HAP-1 (cell line): ENCODE results near the gene FBXO44.
"Not testable (repeated sequence)": the region's sequence is repeated elsewhere in the genome, so short reads cannot be mapped to it uniquely, and the experiment has no call there.

Experiments used
- DNase-seq, 2 experiments: peaks; one replicate each; pipeline ENCODE4 v3.0.0-alpha.2; 2016 to 2020; ENCODE audit warnings: low spot score in 2 of 2
- H3K27me3 ChIP-seq: fragments of 250-450 bp; sonication (Bioruptor Pico); 2 replicates; pipeline ENCODE4 v1.5.1; 2020; ENCODE audit warnings: low read depth, mild to moderate bottlenecking, moderate library complexity
- H3K36me3 ChIP-seq: fragments of 250-450 bp; sonication (Bioruptor Pico); replicated peaks from 2 replicates; pipeline ENCODE4 v1.5.1; 2020; ENCODE audit warnings: mild to moderate bottlenecking
- H3K4me1 ChIP-seq: fragments of 250-450 bp; sonication (Bioruptor Pico); 2 replicates; pipeline ENCODE4 v1.5.1; 2020; ENCODE audit warnings: mild to moderate bottlenecking
- H3K4me3 ChIP-seq: fragments of 250-450 bp; sonication (Bioruptor Pico); 2 replicates; pipeline ENCODE4 v1.5.1; 2020; ENCODE audit warnings: mild to moderate bottlenecking, moderate library complexity
- H3K9me3 ChIP-seq: fragments of 250-450 bp; sonication (Bioruptor Pico); 2 replicates; pipeline ENCODE4 v1.5.1; 2020; ENCODE audit warnings: mild to moderate bottlenecking, moderate library complexity
- in situ Hi-C: fragments of 300-500 bp; cut with MboI; formaldehyde crosslinking; loops from 3 replicates; pipeline ENCODE4 v1.14.3; 2020; ENCODE audit warnings: low sequenced_read_pairs, inconsistent platforms, mixed read lengths

FBXO44 gene

DNA sequence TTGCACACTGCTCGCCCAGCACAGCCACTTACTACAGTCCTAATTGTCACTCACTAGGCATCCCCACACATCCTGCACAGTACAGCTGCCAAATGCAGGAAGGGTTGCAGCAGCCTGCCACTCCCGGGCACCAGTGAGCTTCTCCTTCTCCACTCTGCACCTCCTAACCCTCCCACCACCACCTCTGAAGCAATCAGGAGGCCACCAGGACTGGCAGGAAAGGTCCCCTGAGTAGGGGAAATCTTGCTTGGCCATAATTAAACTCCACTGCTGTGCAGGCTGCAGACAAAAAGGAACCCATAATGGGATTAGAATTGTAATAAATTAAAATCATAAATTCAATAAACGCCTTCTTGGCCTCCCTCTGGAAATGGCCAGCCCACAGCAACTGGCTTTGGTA, 32.3 kb upstream of the FBXO44 start:
- H3K9me3 ChIP-seq, result no peaks in the 10 kb centered on the region
- no peak for DNase-seq
- H3K27me3 ChIP-seq, result peaks cover 5% of the 10 kb centered on the region
- H3K4me3 ChIP-seq, result no peak overlapping the region
- no peaks in the 10 kb centered on the region for H3K36me3 ChIP-seq
- in situ Hi-C loops, result no loop called here
- H3K4me1 ChIP-seq, result no peaks in the 10 kb centered on the region

DNA sequence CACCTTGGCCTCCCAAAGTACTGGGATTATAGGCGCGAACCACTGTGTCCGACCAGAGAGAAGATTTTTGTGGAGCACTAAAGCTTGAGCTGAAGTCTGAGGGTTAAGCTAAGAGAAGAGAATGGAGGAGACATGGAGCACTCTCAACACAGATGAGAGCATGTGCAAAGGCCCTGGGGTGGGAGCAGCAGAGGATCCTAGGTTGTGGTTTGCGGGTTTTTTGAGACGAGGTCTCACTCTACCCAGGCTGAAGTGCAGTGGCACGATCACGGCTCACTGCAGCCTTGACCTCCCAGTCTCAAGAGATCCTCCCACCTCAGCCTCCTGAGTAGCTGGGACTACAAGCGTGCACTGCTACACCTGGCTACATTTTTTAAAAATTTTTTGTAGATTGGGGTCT, 31.0 kb upstream of the FBXO44 start:
- in situ Hi-C loops, result no loop called here
- no peak for DNase-seq
- Histone ChIP-seq H3K4me3 (no peak overlapping the region), H3K4me1 (no peaks in the 10 kb centered on the region), H3K27me3 (peaks cover 13% of the 10 kb centered on the region), H3K36me3 (no peaks in the 10 kb centered on the region), H3K9me3 (no peaks in the 10 kb centered on the region)

DNA sequence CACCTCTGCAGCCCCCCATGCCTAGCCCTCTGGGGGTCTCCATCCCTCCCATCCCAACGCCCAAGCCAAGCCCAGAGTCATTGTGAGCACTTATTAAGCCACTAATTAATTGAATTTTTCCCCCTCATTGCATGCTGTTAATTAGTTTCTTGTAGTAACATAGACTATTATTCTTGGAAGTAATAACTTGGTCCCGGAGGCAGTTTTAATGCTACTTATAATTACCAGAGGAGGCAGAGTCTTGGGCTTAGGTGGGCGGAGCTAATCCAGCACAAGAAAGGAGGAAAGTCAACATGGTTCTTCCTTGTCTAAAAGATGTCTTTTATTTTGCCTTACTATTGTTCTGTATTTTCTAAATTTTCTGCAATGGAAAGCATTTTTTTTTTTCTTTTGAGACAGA, 28.1 kb upstream of the FBXO44 start:
- Histone ChIP-seq H3K4me3 (no peak overlapping the region), H3K27me3 (peaks cover 20% of the 10 kb centered on the region), H3K36me3 (no peaks in the 10 kb centered on the region), H3K9me3 (no peaks in the 10 kb centered on the region), H3K4me1 (no peaks in the 10 kb centered on the region)
- in situ Hi-C loops, result no loop called here
- no peak for DNase-seq

DNA sequence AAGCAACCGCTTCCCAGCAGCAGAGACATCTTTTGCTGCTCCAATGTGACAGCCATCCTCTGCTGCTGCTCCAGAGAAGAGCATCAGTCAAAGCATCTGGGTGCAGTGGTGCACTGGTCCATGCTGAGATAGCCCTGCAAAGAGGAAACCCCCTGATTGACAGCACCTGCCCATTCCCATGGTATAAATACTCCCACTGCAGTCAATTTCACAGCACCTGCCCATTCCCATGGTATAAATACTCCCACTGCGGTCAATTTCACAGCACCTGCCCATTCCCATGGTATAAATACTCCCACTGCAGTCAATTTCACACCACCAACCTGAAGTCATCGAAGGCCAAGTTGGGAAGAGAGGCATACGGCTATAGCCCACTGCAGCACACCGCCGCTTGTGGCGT, 25.9 kb upstream of the FBXO44 start:
- Histone ChIP-seq H3K27me3 (peaks cover 20% of the 10 kb centered on the region), H3K9me3 (no peaks in the 10 kb centered on the region)
- in situ Hi-C loops, result no loop called here

DNA sequence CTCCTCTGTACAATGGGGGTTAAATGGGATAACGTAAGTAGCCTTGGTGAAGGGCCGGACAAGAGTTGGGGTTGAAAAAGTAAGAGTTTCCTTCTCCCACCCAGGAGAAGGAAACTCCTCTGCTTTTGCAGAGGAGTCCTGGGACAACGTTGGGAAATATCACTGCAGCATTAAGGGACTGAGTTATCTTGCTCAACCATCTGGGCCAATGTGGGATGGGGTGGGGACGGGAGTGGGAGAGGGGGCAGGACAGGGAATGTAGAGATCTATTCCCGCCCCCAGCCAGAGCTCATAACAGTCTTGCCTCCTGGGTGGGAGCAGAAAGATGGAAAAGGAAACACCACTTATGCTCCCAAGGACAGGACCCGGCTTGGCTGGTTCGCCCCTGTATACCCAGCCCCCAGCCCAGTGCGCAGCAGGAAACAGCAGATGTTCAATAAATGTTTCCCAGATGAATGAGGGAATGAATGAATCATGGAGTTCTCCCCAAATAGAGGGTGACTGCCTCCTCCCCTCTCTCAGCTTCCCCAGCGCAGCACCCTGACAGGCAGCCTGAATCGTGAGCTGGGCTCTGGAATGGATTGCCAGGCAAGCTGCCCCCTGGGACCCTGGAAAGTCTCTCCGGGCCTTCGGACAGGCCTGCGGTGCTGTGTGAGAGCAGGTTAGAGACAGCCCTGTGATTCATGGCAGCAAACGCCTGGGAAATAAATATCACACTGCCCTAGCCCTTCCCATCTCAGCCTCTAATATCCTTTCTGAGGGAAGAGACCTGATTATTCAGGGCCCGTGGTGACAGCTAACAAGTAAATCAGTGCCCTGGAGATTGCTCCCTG, 25.3 kb upstream of the FBXO44 start:
- no peak overlapping the region for H3K4me3 ChIP-seq
- in situ Hi-C loops, result loop anchor here (10.0 kb wide), 2 partner anchors 145 to 575 kb away; no protein-coding TSS in a partner anchor
- H3K9me3 ChIP-seq, result no peaks in the 10 kb centered on the region
- H3K4me1 ChIP-seq, result no peaks in the 10 kb centered on the region
- no peaks in the 10 kb centered on the region for H3K36me3 ChIP-seq
- peaks cover 20% of the 10 kb centered on the region for H3K27me3 ChIP-seq
- DNase-seq, result no peak

More for the DNA sequence above, 25.9 kb upstream of the FBXO44 start:
- H3K4me1 ChIP-seq, result no peaks in the 10 kb centered on the region
- H3K4me3 ChIP-seq, result no peak overlapping the region
- H3K36me3 ChIP-seq, result no peaks in the 10 kb centered on the region
- no peak for DNase-seq

DNA sequence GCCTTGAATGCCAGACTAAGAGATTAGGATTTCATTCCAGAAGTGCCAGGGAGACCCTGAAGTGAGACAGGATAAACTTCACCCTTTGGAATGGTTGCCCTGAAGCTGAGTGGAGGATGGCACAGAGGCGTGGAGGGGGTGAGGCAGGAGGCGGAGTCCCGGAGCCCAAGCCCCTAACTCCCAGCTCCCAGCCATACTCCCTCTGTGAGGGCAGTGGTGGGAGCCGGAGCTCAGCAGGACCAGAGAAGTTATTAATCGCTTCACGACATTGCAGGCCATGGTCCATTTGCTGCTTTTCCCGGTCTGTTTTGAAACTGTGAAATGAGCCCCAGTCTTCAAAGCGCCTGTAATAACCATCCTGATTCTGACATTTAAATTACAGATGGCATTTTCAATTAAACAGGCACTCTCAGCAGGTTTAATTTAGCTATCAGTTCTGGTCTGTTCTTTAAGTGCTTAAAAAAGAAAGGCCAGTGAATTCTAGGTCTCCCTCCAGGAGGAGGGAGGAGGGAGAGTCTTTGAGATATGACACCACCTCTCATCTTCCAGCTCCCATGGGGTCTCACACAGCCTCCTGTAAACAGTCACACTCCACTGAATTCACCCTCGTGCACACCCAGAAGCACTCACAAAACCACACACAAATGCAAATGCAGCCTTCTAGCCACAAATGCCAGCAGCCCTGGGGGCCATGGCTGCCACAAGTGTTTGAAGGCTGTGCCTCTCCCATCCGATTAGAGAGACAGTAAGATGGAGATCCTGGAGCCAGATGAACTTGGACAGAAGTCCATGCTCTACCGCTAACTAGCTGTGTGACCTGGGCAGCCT, 20.1 kb upstream of the FBXO44 start:
- no peaks in the 10 kb centered on the region for H3K36me3 ChIP-seq
- H3K27me3 ChIP-seq, result peaks cover 38% of the 10 kb centered on the region
- DNase-seq, result no peak
- no peaks in the 10 kb centered on the region for H3K9me3 ChIP-seq
- no peak overlapping the region for H3K4me3 ChIP-seq
- in situ Hi-C loops, result loop anchor here (10.0 kb wide), 2 partner anchors 150 to 580 kb away; no protein-coding TSS in a partner anchor
- H3K4me1 ChIP-seq, result no peaks in the 10 kb centered on the region

DNA sequence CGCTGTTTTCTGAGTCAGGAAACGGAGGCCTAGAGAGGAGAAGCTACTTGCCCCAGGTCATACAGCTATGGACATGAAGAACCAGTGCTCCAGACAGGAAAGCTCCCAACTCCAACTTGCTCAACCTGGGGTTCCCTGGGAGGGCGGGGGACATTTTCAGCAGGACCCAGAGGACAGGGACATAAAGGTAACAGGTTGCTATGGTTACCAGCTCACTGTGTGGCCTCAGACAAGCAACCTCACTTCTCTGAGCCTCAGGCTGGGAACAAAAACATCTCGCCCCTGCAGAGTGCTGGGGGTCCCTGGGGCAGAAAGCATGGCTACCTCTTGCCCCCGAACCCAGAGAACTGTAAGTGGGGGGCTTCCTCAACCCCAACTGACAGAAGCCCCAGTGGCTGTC, 16.6 kb upstream of the FBXO44 start:
- in situ Hi-C loops, result loop anchor here (10.0 kb wide), 2 partner anchors 153 to 583 kb away; no protein-coding TSS in a partner anchor
- Histone ChIP-seq H3K4me3 (no peak overlapping the region), H3K4me1 (peaks cover 6% of the 10 kb centered on the region; the same call in 1 of the 2 replicates), H3K36me3 (no peaks in the 10 kb centered on the region), H3K27me3 (peaks cover 55% of the 10 kb centered on the region), H3K9me3 (no peaks in the 10 kb centered on the region)
- no peak for DNase-seq

DNA sequence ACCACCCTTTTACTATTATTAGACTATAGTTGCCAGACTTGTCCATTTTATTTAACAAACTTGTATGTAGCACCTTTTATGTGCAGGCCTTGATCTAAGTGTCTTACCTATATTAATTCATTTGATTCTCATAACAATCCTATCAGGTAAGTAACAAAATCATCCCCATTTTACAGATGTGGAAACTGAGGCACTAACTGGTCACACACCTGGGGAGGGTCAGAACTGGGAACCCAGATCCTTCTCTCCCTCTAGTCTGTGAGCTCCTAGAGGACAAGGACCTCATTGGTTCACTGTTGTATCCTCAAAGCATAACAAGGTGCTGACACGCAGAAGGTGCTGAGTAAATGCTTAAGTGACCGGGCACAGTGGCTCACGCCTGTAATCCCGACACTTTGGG, 15.3 kb upstream of the FBXO44 start:
- Histone ChIP-seq H3K27me3 (peaks cover 58% of the 10 kb centered on the region), H3K4me3 (no peak overlapping the region), H3K9me3 (no peaks in the 10 kb centered on the region), H3K4me1 (peaks cover 6% of the 10 kb centered on the region; the same call in 1 of the 2 replicates), H3K36me3 (no peaks in the 10 kb centered on the region)
- in situ Hi-C loops, result loop anchor here (10.0 kb wide), 2 partner anchors 155 to 585 kb away; no protein-coding TSS in a partner anchor
- no peak for DNase-seq

DNA sequence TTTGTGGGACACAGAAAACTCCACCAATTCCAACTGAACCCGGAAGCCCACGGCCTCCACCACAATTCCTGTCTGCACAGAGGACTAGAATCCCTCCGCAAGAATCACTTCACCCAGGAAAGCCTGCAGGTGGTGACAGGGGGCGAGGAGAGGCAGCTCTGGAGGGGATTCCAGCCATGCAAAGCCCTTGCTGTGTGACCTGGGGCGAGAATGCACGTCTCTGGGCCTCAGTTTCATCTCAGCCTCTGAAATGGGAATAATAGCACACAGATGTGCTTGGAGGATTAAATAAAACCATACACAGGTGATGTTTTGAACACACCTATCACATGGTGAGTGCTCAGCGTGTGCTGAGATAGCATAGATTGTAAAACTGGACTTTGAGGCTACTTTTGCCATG, 14.6 kb upstream of the FBXO44 start:
- Histone ChIP-seq H3K27me3 (peaks cover 58% of the 10 kb centered on the region), H3K4me3 (no peak overlapping the region), H3K9me3 (no peaks in the 10 kb centered on the region), H3K36me3 (no peaks in the 10 kb centered on the region), H3K4me1 (peaks cover 6% of the 10 kb centered on the region; the same call in 1 of the 2 replicates)
- in situ Hi-C loops, result loop anchor here (5.0 to 10.0 kb wide), 3 partner anchors 315 to 605 kb away; no protein-coding TSS in a partner anchor
- no peak for DNase-seq

DNA sequence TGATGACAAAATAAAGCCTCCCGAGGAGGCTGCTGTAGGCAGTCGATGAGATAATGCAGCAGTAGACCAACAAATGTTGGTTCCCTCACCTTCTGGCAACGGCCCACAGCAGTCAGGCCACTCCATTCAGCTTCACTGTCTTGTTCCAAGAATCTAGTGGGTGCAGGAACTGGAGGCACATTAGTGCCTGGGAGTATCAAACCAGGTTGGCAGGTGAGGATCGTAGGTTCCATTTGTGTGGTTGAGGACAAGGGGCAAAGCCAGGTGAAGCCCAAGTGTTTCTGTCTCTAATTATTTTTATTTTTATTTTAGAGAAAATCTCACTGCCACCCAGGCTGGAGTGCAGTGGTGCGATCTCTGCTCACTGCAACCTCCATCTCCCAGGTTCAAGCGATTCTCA, 13.7 kb upstream of the FBXO44 start:
- peaks cover 57% of the 10 kb centered on the region for H3K27me3 ChIP-seq
- H3K36me3 ChIP-seq, result no peaks in the 10 kb centered on the region
- H3K4me3 ChIP-seq, result no peak overlapping the region
- peaks cover 6% of the 10 kb centered on the region; the same call in 1 of the 2 replicates for H3K4me1 ChIP-seq
- in situ Hi-C loops, result loop anchor here (5.0 to 10.0 kb wide), 3 partner anchors 316 to 606 kb away; no protein-coding TSS in a partner anchor
- no peak for DNase-seq
- H3K9me3 ChIP-seq, result no peaks in the 10 kb centered on the region

DNA sequence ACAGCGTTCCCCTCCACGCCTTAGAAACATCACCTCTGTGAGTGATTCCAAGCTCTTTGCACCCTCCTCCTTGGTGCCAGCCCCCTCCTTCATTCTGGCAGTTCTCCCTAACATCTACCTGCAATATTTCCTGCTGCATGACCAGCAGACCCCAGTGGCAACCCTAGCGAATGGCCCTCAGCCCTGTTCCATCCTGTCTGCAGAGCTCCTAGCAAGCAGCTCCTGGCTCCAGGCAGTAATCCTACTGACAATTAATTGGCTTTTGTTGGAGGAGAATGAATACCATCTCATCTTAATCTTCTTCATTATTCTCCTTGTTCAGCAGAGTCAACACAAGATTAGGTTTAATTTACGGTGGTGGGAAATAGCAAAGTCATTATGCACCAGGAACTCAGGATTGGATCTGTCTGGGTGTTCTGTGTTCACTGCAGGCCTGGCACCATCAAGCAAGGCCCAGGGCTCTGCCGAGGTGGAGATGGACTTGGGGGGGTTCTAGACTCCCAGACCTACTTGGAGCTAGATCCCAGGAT, 12.8 kb upstream of the FBXO44 start:
- DNase-seq, result peak; percentile 51 to 66
- in situ Hi-C loops, result loop anchor here (5.0 to 10.0 kb wide), 3 partner anchors 317 to 607 kb away; no protein-coding TSS in a partner anchor
- H3K4me1 ChIP-seq, result peaks cover 6% of the 10 kb centered on the region; the same call in 1 of the 2 replicates
- no peaks in the 10 kb centered on the region for H3K9me3 ChIP-seq
- no peak overlapping the region for H3K4me3 ChIP-seq
- peaks cover 49% of the 10 kb centered on the region for H3K27me3 ChIP-seq
- no peaks in the 10 kb centered on the region for H3K36me3 ChIP-seq

DNA sequence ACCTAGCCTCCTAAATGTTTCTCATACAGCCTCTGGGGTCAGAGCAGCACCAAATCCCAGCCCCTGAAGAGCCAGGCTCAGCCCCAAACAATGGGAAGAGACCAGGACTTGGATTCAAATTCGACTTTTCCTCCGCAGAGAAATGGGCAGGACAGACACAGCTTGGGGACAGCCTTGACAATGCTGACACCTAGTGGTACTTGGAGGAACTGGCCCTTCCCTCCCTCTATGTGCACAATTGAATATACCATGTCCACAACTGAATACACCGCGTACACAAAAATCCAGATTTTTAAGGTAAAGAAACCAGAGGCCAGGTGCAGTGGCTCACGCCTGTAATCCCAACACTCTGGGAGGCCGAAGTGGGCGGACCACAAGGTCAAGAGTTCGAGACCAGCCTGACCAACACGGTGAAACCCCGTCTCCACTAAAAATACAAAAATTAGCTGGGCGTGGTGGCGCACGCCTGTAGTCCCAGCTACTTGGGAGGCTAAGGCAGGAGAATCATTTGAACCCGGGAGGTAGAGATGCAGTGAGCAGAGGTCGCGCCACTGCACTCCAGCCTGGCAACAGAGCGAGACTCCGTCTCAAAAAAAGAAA, 12.2 kb upstream of the FBXO44 start:
- in situ Hi-C loops, result loop anchor here (5.0 to 10.0 kb wide), 3 partner anchors 318 to 608 kb away; no protein-coding TSS in a partner anchor
- peak; percentile 65 to 83 for DNase-seq
- not testable (repeated sequence) for H3K4me1 ChIP-seq, H3K36me3 ChIP-seq, H3K9me3 ChIP-seq, H3K4me3 ChIP-seq
- H3K27me3 ChIP-seq, result peaks cover 44% of the 10 kb centered on the region

DNA sequence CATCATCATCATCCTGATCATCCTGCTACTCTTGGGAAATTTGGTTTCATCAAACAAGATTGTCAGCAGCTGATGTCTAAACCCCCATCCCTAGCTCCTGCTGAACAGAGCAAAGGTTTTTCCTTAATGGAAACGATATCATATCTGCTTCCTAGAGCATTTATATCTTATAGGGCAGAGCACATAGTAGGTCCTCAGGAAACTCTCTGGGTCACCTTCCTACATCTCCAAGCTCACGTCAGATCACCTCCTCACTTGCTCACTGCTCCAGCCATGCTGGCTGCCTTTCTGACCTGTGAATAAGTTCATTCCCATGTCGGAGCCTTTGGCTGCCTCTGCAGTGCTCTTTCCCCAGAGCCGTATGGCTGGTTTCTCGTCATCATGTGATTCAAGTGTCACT, 10.9 kb upstream of the FBXO44 start:
- H3K4me1 ChIP-seq, result peaks cover 6% of the 10 kb centered on the region; the same call in 1 of the 2 replicates
- no peak overlapping the region for H3K4me3 ChIP-seq
- H3K36me3 ChIP-seq, result no peaks in the 10 kb centered on the region
- in situ Hi-C loops, result loop anchor here (5.0 to 10.0 kb wide), 3 partner anchors 319 to 609 kb away; no protein-coding TSS in a partner anchor
- no peak for DNase-seq
- H3K27me3 ChIP-seq, result peaks cover 32% of the 10 kb centered on the region
- no peaks in the 10 kb centered on the region for H3K9me3 ChIP-seq
